Kidney epithelial cell (primary cell): ENCODE results near the gene PHACTR2. TPM values are rescaled to one million over a fixed set of nuclear protein-coding genes. Genes with fewer than 3 reads are reported as not detected.

Experiments used
- DNase-seq: peaks from one replicate; pipeline ENCODE4 v3.0.0-alpha.2; 2010; ENCODE audit warnings: low read depth
- H3K27me3 ChIP-seq: 2 replicates; pipeline ENCODE4 v1.6.0; 2011; ENCODE audit warnings: low read length; ENCODE audit not compliant: control insufficient read depth, insufficient read depth
- H3K36me3 ChIP-seq: 2 replicates; pipeline ENCODE4 v1.5.1; 2011; ENCODE audit warnings: low read length; ENCODE audit not compliant: control insufficient read depth, insufficient read depth
- H3K4me3 ChIP-seq: 2 replicates; pipeline ENCODE4 v1.5.1; 2011; ENCODE audit warnings: low read depth, mild to moderate bottlenecking, control low read depth, low read length
- CTCF ChIP-seq: IDR thresholded peaks from 2 replicates; pipeline ENCODE4 v1.5.1; 2011; ENCODE audit warnings: mild to moderate bottlenecking, moderate library complexity, low read length, control low read depth, inconsistent platforms; ENCODE audit not compliant: insufficient read depth, poor library complexity, severe bottlenecking
- total RNA-seq: library from RNA; depleted of rRNA; stranded (reverse); fragments of >200 nt; gene quantifications from 2 replicates; pipeline ENCODE4 v1.2.3, GENCODE V29; 2015

Gene PHACTR2
- total RNA-seq, 1 donor from 2014 or later, result 19.6 TPM

- no peaks in the 10 kb centered on the region for H3K36me3 ChIP-seq
- H3K27me3 ChIP-seq, result no peaks in the 10 kb centered on the region
- no peak for DNase-seq
- no peak for TF ChIP-seq CTCF
- no peak overlapping the region for H3K4me3 ChIP-seq
Measured at GRCh38 chr6:143828572-143828971, 150.8 kb downstream of the PHACTR2 start.

- H3K36me3 ChIP-seq, result no peaks in the 10 kb centered on the region
- no peak overlapping the region for H3K4me3 ChIP-seq
- DNase-seq, result no peak
- no peaks in the 10 kb centered on the region for H3K27me3 ChIP-seq
- TF ChIP-seq CTCF, result no peak
Measured at GRCh38 chr6:143836150-143836549, 158.4 kb downstream of the PHACTR2 start.

GRCh38 chr6:143838395-143838794 is 160.6 kb downstream of the PHACTR2 start:
- Histone ChIP-seq H3K36me3 (no peaks in the 10 kb centered on the region), H3K27me3 (no peaks in the 10 kb centered on the region), H3K4me3 (no peak overlapping the region)
- no peak for TF ChIP-seq CTCF
- no peak for DNase-seq

GRCh38 chr6:143839196-143839595 is 161.4 kb downstream of the PHACTR2 start:
- no peaks in the 10 kb centered on the region for H3K36me3 ChIP-seq
- no peaks in the 10 kb centered on the region for H3K27me3 ChIP-seq
- TF ChIP-seq CTCF, result no peak
- no peak for DNase-seq
- no peak overlapping the region for H3K4me3 ChIP-seq

GRCh38 chr6:143840595-143841265 is 163.0 kb downstream of the PHACTR2 start:
- no peak overlapping the region for H3K4me3 ChIP-seq
- TF ChIP-seq CTCF, result no peak
- no peaks in the 10 kb centered on the region for H3K36me3 ChIP-seq
- no peak for DNase-seq
- H3K27me3 ChIP-seq, result no peaks in the 10 kb centered on the region

GRCh38 chr6:143842461-143842901 is 164.7 kb downstream of the PHACTR2 start:
- no peaks in the 10 kb centered on the region for H3K36me3 ChIP-seq
- peak overlapping the region; percentile 87 for H3K4me3 ChIP-seq
- DNase-seq, result no peak
- TF ChIP-seq CTCF, result no peak
- H3K27me3 ChIP-seq, result no peaks in the 10 kb centered on the region
